ENCODE results near the gene NCOR1.
"Not testable (repeated sequence)": the region's sequence is repeated elsewhere in the genome, so short reads cannot be mapped to it uniquely, and the experiment has no call there.

NCOR1 gene

DNA sequence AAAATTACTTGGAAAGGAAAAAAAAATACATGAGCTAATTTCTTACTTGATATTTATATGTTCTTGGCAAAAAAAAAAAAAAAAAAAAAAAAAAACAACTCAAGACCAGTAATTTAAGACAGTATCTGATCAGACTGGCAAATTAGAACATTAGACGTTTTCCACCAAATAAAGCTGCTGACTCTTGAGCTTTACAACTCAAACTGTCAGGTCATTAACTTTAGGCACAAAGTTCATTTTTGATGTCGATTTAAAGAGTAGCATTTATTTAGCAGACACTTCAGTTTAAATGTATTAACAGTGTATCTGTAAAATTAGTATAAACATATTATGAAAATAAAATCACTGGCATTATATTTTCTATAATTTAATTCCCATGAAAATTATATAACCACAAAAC, 66.7 kb downstream of the NCOR1 start:
- DNase-seq (ENCODE audit: low read depth): no peak

DNA sequence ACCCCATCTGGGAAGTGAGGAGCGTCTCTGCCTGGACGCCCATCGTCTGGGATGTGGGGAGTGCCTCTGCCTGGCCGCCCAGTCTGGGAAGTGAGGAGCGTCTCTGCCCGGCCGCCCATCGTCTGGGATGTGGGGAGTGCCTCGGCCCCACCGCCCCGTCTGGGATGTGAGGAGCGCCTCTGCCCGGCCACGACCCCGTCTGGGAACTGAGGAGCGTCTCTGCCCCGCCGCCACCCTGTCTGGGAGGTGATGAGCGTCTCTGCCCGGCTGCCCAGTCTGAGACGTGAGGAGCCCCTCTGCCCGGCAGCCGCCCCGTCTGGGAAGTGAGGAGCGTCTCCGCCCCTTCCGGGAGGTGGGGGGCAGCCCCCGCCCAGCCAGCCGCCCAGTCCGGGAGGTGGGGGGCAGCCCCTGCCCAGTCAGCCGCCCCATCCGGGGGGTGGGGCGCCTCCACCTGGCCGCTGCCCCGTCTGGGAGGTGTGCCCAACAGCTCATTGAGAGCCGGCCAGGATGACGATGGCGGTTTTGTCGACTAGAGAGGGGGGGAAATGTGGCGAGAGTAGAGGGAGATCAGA, 69.9 kb downstream of the NCOR1 start:
- not testable (repeated sequence) for DNase-seq (ENCODE audit: low read depth)

DNA sequence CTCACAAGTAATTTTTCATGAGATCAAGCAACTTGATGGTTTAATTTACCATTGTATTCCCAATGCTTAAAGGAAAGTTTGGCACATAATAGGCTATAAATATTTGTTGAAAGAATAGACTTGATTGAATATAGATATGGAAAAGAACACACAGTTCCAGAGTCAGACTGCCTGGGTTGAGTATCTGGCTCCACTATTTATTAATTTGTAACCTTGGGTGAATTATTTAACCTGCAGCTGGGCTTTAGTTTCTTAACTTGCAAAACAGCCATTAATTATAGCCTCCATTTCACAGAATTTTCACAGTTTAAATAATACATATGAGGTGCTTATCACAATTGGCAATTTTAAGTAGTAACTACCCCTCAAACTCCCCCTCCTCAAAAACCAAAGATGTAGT, 73.6 kb downstream of the NCOR1 start:
- no peak for DNase-seq (ENCODE audit: low read depth)

DNA sequence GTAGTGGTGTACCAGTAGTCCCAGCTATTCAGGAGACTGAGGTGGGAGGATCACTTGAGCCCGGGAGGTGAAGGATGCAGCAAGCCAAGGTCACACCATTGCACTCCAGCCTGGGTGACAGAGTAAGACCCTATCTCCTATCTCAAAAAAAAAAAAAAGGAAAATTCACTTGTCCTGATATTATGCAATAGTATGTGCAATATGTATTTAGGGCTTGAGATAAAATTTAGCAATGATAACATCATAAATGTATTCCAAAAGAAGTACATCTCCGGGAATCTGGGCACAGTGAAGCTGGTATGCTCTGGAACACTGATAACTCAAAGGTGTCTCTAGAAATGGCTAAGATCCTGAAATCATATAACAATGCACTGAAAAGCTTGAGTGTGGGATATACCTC, 74.5 kb downstream of the NCOR1 start:
- no peak for DNase-seq (ENCODE audit: low read depth)

DNA sequence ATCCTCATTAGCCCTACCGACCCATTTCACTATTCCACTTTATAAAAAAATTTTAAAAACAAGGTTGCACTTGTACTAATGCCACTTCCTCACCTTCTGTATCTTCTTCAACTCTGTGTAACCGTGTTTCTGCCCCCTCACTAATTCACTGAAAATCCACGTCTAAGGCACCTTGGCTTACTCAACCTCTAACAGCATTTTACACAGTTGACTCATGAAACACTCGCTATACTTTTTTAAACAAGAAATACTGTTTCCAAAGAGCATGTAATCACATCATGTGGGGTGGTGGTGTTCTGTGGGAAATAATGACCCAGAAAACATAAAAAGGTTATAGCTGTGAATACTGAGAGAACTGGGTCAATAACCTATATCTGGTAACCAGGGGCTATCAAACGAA, 79.9 kb downstream of the NCOR1 start:
- DNase-seq (ENCODE audit: low read depth): no peak

DNA sequence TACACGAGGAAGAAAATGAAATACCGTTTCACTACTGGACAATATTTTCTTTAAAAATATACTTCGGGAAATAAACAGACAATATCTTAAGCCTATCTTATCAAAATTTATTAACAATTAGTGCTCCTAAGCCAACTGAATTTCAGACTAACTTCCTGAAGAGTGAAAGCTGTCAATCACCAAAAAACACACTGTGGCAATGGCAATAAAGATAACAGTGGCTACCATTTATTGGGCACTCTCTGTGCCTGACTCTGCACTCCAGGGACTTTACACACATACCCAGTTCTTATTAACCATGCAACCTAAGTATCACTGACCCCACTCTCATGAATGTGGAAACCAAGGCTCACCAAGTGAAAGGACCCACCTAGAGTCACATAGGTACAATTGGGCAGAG, 83.7 kb downstream of the NCOR1 start:
- DNase-seq (ENCODE audit: low read depth): no peak

DNA sequence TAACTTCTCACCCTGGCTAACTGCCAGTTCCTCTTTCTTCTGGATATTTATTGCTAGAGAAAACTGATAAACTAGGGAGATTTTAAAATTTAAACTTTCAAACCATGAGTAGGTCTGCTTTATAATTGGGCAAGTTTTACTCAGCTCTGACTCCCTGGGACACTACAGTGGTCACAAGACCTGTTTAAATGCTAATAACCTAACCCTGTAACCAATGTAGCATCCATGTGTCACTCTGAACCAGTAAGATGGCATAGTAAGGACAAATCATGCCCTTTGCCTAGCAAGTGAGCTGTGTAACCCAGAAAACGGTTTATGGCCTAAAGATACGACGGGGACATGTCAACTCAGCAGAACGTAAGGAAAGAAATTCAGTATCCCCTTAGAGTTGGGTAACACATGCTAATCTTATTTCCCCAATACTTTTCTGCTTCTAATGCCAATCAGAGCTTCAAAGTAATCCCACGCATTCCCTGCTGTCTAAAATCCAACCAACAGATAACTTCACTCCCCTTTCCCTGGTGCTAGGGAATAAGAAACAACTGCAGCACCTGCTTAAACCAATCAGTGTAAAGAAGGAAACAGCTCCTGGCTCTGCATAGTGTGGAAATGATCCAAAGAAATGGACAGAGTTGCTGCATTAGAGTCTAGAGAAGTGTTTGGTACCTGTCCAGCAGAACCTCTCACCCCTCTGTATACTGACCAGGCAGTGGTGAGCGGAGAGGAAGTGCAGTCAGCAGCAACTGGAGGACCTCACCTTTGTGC, 85.7 kb downstream of the NCOR1 start:
- DNase-seq (ENCODE audit: low read depth): no peak

DNA sequence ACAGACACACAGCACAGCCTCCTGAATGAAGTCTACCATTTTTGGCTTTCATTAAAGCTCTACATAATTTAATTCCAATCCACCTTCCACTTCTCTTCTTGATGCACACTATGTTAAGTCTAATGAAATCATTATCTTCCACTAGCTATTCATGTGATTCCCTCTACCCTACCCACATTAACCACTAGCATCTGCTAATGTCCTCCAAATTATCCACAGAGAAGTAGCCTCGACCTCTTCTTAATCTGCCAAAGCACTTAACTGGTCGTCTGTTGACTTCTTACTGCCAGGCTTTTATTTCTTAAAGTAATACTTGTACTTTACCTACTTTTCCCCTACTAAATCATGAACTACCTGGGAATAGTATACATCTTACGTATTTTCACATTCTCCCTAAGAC, 91.8 kb downstream of the NCOR1 start:
- no peak for DNase-seq (ENCODE audit: low read depth)

DNA sequence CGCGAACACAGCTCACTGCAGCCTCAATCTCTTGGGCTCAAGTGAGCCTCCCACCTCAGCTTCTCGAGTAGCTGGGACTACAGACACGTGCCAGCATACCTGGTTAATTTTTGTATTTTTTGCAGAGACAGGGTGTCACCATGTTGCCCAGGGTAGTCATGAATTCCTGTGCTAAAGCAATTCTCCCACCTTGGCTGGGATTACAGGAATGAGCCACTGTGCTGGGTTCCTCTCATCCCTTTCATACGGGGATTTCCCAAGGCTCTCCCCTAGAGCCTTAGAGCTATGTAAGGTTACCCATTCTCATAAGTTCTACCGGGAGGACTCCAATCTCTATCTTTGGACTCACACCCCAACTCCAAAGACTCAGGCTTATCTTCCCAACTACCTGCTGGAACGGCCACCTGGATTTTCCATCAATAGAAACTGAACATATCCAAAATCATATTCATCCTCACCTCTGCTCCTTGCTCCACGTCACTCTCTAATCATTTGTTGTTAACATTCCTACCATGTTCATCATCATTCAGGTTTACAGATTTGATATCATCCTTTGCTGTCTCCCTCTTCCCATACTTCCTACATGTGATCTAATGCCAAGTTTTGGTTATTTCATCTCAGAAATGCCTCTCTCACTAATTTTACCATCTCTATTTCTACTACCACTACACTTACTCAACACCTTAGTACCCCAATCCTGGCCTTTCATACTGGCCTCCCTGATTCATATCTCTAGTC, 92.5 kb downstream of the NCOR1 start:
- DNase-seq (ENCODE audit: low read depth): no peak

DNA sequence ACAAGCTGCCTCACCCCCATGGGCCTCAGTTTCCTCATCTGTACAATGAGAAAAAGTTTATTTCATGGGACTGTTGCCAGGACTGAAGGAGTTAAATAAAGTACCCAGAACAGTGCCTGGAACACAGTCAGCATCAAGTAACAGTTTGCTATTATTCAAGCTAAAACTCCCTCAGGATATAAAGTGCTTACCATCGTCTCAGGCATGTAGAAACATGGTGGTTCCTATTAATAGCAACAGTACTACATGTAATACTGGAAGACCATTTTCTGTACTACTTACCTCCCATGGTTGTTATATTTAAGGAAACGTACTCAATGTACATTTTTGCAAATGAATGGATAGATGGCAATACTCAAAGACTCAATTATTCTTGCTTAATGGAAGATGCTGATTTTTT, 93.4 kb downstream of the NCOR1 start:
- no peak for DNase-seq (ENCODE audit: low read depth)

DNA sequence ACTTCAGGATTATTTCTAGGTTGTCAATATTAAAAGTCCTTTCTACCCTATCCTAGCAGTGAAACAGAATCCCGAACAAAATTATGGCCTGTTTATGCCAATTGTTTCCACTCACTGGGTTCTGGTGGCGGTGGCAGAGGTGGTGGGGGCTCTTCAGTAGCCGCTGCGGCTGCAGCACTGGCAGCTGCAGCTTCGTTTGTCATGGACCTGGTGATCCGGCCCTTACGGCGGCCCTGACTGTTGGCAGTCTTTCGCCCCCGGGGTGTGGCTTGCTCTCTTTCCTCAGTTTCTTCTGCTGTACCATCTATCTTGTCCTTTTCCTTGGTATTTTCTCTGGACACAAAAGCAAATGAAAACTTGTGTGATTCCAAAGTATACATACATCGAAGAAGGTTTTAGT, 94.4 kb downstream of the NCOR1 start:
- no peak for DNase-seq (ENCODE audit: low read depth)

DNA sequence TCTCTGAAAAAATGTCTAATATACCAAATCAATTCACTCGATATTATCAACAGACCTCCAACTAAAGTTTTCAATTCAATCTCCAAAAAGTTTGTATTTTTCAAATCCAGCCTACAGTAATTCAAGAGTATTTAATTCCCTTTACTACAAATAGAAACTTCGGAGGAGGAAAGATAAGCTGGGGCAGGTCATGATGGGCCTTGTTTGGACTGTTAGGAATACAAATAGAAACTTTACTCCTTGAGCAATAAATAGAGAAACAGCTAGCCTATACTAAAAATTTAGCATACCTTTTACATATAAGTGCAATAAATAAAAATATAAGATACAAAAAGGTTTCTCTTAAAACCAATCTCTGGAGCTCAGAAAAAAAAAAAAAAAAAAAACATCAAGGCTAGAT, 98.2 kb downstream of the NCOR1 start:
- no peak for DNase-seq (ENCODE audit: low read depth)

DNA sequence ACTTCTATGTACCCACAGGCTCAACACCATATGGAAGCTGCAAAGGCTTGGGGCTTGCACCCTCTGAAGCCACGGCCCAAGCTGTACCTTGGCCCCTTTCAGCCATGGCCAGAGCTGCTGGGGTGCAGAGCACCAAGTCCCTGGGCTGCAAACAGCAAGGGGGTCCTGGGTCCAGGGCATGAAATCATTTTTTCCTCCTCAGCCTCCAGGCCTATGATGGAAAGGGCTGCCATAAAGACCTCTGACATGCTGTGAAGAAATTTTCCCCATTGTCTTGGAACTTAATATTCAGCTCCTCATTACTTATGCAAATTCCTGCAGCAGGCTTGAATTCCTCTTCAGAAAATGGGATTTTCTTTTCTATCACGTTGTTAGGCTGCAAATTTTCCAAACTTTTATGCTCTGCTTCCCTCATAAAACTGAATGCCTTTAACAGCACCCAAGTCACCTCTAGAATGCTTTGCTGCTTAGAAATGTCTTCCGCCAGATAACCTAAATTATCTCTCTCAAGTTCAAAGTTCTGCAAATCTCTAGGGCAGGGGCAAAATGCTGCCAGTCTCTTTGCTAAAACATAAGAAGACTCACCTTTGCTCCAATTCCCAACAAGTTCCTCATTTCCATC, 100.1 kb downstream of the NCOR1 start:
- DNase-seq (ENCODE audit: low read depth): not testable (repeated sequence)

DNA sequence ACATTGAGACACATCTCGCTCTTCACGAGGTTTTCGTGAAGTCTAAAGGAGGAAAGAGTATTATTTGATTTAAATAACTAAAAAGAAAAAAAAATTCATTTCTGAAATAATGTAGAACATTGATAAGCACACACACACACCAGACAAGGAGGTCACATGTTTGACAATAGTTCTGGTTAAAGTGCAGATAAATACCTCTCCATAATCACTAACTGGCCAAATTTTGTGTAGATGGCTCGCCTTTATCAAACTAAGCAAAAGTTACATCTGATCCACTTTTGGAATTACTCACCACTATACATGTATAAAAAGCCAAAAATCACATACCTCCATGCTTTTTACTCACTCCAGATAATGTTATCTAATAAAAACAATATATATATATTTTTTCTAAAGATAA, 106.5 kb downstream of the NCOR1 start:
- no peak for DNase-seq (ENCODE audit: low read depth)

DNA sequence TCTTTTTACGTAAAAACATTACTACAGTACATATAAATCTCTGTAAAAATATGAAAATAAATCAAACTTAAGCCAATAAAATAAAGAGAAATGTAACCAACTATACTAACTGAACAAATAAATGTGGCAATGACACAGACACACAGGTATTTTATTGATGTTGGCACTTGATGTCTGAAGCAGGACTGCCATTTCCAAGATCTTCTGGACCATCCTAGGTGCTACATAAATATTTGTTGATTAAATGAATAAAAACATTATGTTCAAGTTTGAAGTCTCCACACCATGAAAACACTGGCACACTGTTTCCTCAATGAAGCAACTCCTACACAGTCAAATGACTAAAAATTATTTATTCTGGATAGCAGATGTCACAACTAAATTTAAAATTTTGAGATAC, 106.9 kb downstream of the NCOR1 start:
- DNase-seq (ENCODE audit: low read depth): no peak

DNA sequence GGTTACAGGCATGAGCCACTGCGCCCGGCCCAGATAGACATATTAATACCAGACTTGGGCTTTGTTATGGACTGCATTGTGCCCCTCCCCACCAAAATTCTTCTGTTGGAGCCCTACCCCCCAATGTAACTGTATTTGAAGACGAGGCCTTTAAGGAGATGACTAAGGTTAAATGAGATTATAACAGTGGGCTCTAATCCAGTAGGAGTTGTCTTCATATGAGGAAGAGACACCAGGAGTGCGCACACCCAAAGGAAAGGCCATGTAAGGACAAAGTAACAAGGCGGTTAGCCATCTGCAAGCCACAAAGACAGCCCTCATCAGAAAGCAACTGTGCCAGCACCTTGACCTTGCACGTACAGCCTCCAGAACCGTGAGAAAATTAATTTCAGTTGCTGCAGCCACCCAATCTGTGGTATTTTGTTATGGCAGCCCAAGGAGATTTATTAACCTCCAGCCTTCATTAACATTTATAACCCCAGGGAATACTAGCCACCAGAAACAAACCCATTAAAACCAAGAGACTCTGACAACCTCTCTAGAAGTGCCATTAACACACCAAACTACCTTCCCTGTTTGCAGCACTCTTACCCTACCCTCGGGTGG, 108.1 kb downstream of the NCOR1 start:
- no peak for DNase-seq (ENCODE audit: low read depth)

DNA sequence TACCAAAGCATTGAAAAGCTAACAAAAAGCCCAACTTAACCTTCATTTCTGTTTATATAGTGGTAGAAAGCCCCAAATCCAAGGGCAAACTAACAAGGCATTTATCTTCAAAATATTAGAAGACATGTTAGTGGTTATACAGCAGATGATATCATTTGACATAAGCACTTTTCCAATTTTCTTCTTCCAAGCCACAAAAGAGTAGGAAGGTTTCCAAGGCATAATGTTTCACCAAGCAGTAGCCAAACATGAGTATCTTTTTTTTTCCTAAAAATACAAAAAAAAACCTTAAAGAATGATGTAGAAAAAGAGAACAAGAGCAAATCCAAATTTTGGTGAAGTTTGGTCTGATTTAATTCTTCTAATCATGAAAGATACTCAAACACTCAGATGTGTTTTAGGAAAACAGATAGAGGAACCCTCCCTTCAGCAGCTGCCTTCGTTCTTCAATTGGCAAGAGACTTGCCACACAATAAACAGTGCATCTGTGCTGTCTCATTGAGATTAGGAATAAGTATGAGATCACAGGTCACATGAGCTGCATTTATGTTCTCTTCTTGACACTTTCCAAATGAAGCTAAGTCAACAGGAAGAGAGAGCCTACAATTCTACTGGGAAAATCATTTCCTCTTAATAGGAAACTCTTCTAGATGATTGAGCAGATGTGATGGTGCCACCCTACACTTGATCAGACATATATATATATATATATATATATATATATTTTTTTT, 109.0 kb downstream of the NCOR1 start:
- no peak for DNase-seq (ENCODE audit: low read depth)

DNA sequence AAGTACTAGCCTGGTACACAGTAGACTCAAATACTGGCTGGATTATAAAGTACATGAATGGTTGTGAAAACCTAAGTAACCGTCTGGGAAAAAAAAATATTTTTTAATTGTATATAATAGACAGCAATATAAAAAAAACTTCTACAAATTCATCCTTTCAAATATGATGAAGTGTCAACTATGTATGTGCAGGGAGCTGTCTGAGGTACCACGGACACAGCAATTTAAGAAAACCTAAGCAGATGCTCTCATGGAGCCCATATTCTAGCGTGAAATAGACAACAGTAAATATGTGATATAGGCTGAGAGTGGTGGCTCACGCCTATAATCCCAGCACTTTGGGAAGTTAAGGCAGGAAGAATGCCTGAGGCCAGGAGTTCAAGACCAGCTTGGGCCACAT, 111.1 kb downstream of the NCOR1 start:
- DNase-seq (ENCODE audit: low read depth): no peak

DNA sequence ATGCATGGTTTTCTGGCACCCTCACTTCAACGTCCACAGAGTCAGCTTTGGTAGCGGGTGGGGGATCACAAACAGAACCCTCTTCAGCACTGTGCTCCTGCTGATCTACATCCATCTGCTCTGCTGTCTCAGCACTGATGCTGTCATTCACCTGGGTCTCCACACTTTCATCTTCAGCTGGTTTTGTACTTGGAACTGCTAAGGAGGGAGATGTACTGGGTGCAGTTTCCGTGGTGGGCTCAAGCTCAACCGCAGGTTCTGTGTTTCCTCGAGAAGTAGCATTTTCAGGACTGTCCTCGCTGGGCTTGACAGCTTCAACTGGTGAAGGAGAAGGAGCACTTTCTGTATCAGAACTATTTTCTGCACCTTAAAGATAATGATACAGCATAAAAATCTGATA, 113.9 kb downstream of the NCOR1 start:
- no peak for DNase-seq (ENCODE audit: low read depth)

DNA sequence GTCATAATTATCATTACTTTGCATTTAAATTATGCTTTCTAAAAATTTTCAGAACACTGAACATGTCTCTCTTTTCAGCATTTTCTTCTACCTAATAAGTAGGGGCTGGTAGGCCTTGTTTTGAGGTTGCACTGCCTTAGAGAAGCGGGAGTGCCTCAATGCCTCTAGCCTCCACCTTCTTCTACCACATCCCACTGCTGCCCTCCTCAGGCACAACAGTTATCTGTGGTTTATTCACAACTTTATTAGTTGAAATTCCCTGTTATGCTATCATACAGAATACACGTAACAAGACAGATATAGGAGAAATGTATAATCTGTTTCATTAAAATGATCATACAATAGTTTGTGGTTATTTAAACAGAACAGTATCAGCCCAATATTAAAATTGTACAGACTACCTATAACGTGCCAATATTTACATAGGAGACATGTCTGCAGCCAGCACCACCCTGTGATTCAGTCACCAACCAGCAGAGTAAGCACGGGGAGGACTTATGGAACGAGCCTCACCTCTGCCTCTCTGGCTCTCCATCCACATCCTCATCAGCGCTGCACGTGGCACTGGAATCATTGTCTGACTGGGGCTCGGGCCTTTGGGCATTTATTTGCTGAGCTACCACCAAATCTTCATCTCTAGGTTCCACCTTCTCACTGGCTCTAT, 114.5 kb downstream of the NCOR1 start:
- DNase-seq (ENCODE audit: low read depth): no peak

DNA sequence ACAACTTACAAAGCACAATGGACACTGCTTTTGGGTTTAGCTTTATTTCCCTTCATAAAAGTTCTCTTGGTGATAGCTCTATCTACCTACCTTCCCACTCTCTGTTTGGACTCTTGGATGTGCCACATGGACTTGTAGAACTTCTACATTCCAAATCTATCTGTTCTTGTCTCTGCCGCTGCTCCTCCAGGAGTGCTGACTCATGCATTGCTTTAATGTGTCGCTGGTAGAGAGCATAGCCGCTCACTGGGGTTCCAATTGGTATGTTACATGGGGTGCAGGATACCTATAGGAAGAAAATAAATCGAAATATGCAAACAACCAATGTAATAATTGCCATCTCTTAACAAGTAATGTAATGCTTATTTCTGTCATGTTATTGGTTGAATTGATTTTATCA, 123.6 kb downstream of the NCOR1 start:
- no peak for DNase-seq (ENCODE audit: low read depth)

Data from stimulated activated CD8-positive, alpha-beta memory T cell treated with anti-CD3 and anti-CD28 coated beads, Interleukin-15, amount 100 ng/mL, for 24 hours (primary cell).